NCI-H1105 (cell line): ENCODE measurements around the gene TP63.
"Not testable (repeated sequence)": the region's sequence is repeated elsewhere in the genome, so short reads cannot be mapped to it uniquely, and the experiment has no call there.

Experiments
- DNase-seq: peaks from one replicate; lab custom pipeline; 2025; lab: John Stamatoyannopoulos, UW

The TP63 gene

GRCh38 chr3:189631373-189631408, at the start of gene TP63:
Gene TP63 (plus strand): TSS chr3:189631389. CDS start chr3:189631516, 127 bp downstream.
- no peak for DNase-seq

GRCh38 chr3:189582179-189582578, 49.0 kb upstream of the TP63 start:
- no peak for DNase-seq

- no peak for DNase-seq
These were observed 46.5 kb upstream of the TP63 start for GRCh38 chr3:189584645-189585044.

GRCh38 chr3:189586941-189587663, 44.1 kb upstream of the TP63 start:
- DNase-seq, result no peak

GRCh38 chr3:189587664-189588040, 43.5 kb upstream of the TP63 start:
- DNase-seq, result no peak

- DNase-seq, result no peak
These were observed 43.1 kb upstream of the TP63 start for GRCh38 chr3:189588070-189588469.

GRCh38 chr3:189588475-189589178, 42.6 kb upstream of the TP63 start:
- DNase-seq, result no peak

GRCh38 chr3:189589179-189589569, 42.0 kb upstream of the TP63 start:
- no peak for DNase-seq

GRCh38 chr3:189590223-189590622, 41.0 kb upstream of the TP63 start:
- DNase-seq, result no peak

- DNase-seq, result no peak
These were observed 37.6 kb upstream of the TP63 start for GRCh38 chr3:189593581-189593980.

- not testable (repeated sequence) for DNase-seq
These were observed 34.9 kb upstream of the TP63 start for GRCh38 chr3:189596078-189596979.

- DNase-seq, result no peak
These were observed 33.3 kb upstream of the TP63 start for GRCh38 chr3:189597918-189598317.

GRCh38 chr3:189598530-189599225, 32.5 kb upstream of the TP63 start:
- no peak for DNase-seq

GRCh38 chr3:189602471-189602870, 28.7 kb upstream of the TP63 start:
- peak; percentile 58 for DNase-seq

- DNase-seq, result no peak
These were observed 25.5 kb upstream of the TP63 start for GRCh38 chr3:189605717-189606116.

GRCh38 chr3:189606774-189607173, 24.4 kb upstream of the TP63 start:
- no peak for DNase-seq

- DNase-seq, result not testable (repeated sequence)
These were observed 18.5 kb upstream of the TP63 start for GRCh38 chr3:189612641-189613040.

GRCh38 chr3:189613122-189613521, 18.1 kb upstream of the TP63 start:
- DNase-seq, result no peak

GRCh38 chr3:189621948-189622603, 9.1 kb upstream of the TP63 start:
- DNase-seq, result no peak

- no peak for DNase-seq
These were observed 8.6 kb upstream of the TP63 start for GRCh38 chr3:189622629-189623028.

GRCh38 chr3:189624130-189624529, 7.1 kb upstream of the TP63 start:
- no peak for DNase-seq

- DNase-seq, result no peak
These were observed 6.1 kb upstream of the TP63 start for GRCh38 chr3:189625071-189625470.
